Measurements from ENCODE around the gene ASTL. TPM values are rescaled to one million over a fixed set of nuclear protein-coding genes. Genes with fewer than 3 reads are reported as not detected.

Gene ASTL
- total RNA-seq, 1 experiment from 2014 or later: 0.23 TPM

GRCh38 chr2:96153991-96154431, 15.7 kb upstream of the ASTL start:
- TF ChIP-seq CTCF (IDR thresholded peaks at IDR 0.05; ENCODE audit: insufficient read depth in 1 of 2, low read depth in 1 of 2, low read length in 1 of 2, severe bottlenecking in 1 of 2, unreplicated experiment in 1 of 2): peak in 1 of 2 experiments; percentile 34
- ChIA-PET POLR2A (no interaction called here), CTCF (interaction anchor here (1.5 kb wide), 1 partner anchor 15 kb away, joined by 5 read pairs; the partner anchor contains the start of gene ASTL)
- H3K4me1 ChIP-seq: no peaks in the 10 kb centered on the region
- no TSS peak for BruUV-seq (replicated peaks)
- H3K4me3 ChIP-seq (ENCODE audit: low read depth, low read length): no peak overlapping the region
- Mint-ChIP-seq H3K27ac (ENCODE audit: unreplicated experiment) (no peak overlapping the region), H3K4me1 (ENCODE audit: low read depth, unreplicated experiment) (no peaks in the 10 kb centered on the region), H3K9me3 (ENCODE audit: unreplicated experiment) (no peaks in the 10 kb centered on the region), H3K4me3 (ENCODE audit: unreplicated experiment) (no peak overlapping the region), H3K27me3 (ENCODE audit: insufficient read depth, unreplicated experiment) (no peaks in the 10 kb centered on the region), H3K36me3 (ENCODE audit: insufficient read depth, unreplicated experiment) (no peaks in the 10 kb centered on the region)
- H3K27me3 ChIP-seq (replicated peaks; ENCODE audit: control insufficient read depth, insufficient read depth, low read length): no peaks in the 10 kb centered on the region
- peak in 1 of 2 experiments; percentile 28 for DNase-seq
- intact Hi-C loops (cut with micrococcal nuclease; ENCODE audit: unreplicated experiment): no loop called here
- H3K9me3 ChIP-seq: no peaks in the 10 kb centered on the region
- H3K36me3 ChIP-seq (ENCODE audit: control insufficient read depth, insufficient read depth, low read length): no peaks in the 10 kb centered on the region

GRCh38 chr2:96153291-96153713, 15.0 kb upstream of the ASTL start:
- Histone ChIP-seq H3K4me1 (no peaks in the 10 kb centered on the region), H3K9me3 (no peaks in the 10 kb centered on the region), H3K36me3 (ENCODE audit: control insufficient read depth, insufficient read depth, low read length) (no peaks in the 10 kb centered on the region), H3K27me3 (replicated peaks; ENCODE audit: control insufficient read depth, insufficient read depth, low read length) (no peaks in the 10 kb centered on the region), H3K4me3 (ENCODE audit: low read depth, low read length) (no peak overlapping the region)
- ChIA-PET CTCF (interaction anchor here (1.5 kb wide), 1 partner anchor 15 kb away, joined by 5 read pairs; the partner anchor contains the start of gene ASTL), POLR2A (no interaction called here)
- H3K4me1 Mint-ChIP-seq (ENCODE audit: low read depth, unreplicated experiment): no peaks in the 10 kb centered on the region
- no peaks in the 10 kb centered on the region for H3K9me3 Mint-ChIP-seq (ENCODE audit: unreplicated experiment)
- no peaks in the 10 kb centered on the region for H3K36me3 Mint-ChIP-seq (ENCODE audit: insufficient read depth, unreplicated experiment)
- H3K27ac Mint-ChIP-seq (ENCODE audit: unreplicated experiment): no peak overlapping the region
- no peaks in the 10 kb centered on the region for H3K27me3 Mint-ChIP-seq (ENCODE audit: insufficient read depth, unreplicated experiment)
- intact Hi-C loops (cut with micrococcal nuclease; ENCODE audit: unreplicated experiment): no loop called here
- no TSS peak for BruUV-seq (replicated peaks)
- DNase-seq: no peak
- no peak for TF ChIP-seq CTCF (IDR thresholded peaks at IDR 0.05; ENCODE audit: insufficient read depth in 1 of 2, low read depth in 1 of 2, low read length in 1 of 2, severe bottlenecking in 1 of 2, unreplicated experiment in 1 of 2)
- H3K4me3 Mint-ChIP-seq (ENCODE audit: unreplicated experiment): no peak overlapping the region

GRCh38 chr2:96152304-96153161, 14.2 kb upstream of the ASTL start:
- H3K4me1 Mint-ChIP-seq (ENCODE audit: low read depth, unreplicated experiment): no peaks in the 10 kb centered on the region
- H3K4me3 ChIP-seq (ENCODE audit: low read depth, low read length): no peak overlapping the region
- no peaks in the 10 kb centered on the region for H3K27me3 ChIP-seq (replicated peaks; ENCODE audit: control insufficient read depth, insufficient read depth, low read length)
- no peaks in the 10 kb centered on the region for H3K9me3 ChIP-seq
- DNase-seq: no peak
- no peak overlapping the region for H3K4me3 Mint-ChIP-seq (ENCODE audit: unreplicated experiment)
- CTCF ChIA-PET: no interaction called here
- H3K36me3 ChIP-seq (ENCODE audit: control insufficient read depth, insufficient read depth, low read length): no peaks in the 10 kb centered on the region
- POLR2A ChIA-PET: no interaction called here
- no TSS peak for BruUV-seq (replicated peaks)
- no peaks in the 10 kb centered on the region for H3K9me3 Mint-ChIP-seq (ENCODE audit: unreplicated experiment)
- TF ChIP-seq CTCF (IDR thresholded peaks at IDR 0.05; ENCODE audit: insufficient read depth in 1 of 2, low read depth in 1 of 2, low read length in 1 of 2, severe bottlenecking in 1 of 2, unreplicated experiment in 1 of 2): no peak
- H3K4me1 ChIP-seq: no peaks in the 10 kb centered on the region
- no peaks in the 10 kb centered on the region for H3K36me3 Mint-ChIP-seq (ENCODE audit: insufficient read depth, unreplicated experiment)
- no peak overlapping the region for H3K27ac Mint-ChIP-seq (ENCODE audit: unreplicated experiment)
- H3K27me3 Mint-ChIP-seq (ENCODE audit: insufficient read depth, unreplicated experiment): no peaks in the 10 kb centered on the region
- intact Hi-C loops (cut with micrococcal nuclease; ENCODE audit: unreplicated experiment): no loop called here
